Measurements from ENCODE around the gene TSPAN14. TPM values are rescaled to one million over a fixed set of nuclear protein-coding genes. Genes with fewer than 3 reads are reported as not detected.
"Not testable (repeated sequence)": the region's sequence is repeated elsewhere in the genome, so short reads cannot be mapped to it uniquely, and the experiment has no call there.

The TSPAN14 gene
- total RNA-seq, 1 donor from 2014 or later, result 49.9 TPM

DNA sequence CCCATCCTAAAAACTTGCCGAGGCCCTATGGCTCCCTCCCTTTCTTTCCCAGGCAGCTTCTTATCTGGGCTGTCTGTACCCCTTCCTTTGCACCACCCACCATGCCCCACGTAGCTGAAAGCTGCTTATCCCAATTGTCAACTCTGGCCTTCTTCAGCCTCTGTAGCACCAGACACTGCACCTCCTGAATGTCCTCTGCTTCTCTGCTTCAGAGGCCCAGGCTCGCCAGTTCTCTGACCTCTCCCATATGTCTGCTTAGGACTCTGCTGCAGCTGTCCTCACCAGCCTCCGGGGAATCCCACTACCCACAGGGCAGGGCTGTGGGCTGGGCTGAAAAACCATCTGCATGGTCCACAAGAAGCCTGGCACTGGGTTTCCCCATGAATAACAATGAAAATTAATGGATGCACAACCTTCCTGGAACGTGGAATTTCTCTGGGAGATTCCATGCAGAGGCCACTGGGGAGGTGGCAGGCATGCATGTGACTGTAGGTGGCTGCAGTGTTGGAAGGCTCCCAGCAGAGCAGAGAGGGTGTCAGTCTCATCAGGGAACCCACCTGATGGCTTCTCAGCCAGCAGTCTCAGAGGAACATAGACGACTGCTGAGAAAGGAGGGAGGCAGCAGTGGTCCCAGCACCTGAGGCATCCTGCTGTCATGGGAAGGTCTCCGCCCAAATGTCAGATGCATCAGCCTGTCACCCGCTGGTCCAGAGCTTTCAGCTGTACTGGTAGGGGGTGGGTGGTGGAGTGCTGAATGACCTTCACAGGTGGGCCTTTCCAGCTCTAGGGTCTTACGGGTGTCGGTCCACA is 66.8 kb downstream of the TSPAN14 start:
- no peak for DNase-seq (ENCODE audit: low read depth in 2 of 2)

DNA sequence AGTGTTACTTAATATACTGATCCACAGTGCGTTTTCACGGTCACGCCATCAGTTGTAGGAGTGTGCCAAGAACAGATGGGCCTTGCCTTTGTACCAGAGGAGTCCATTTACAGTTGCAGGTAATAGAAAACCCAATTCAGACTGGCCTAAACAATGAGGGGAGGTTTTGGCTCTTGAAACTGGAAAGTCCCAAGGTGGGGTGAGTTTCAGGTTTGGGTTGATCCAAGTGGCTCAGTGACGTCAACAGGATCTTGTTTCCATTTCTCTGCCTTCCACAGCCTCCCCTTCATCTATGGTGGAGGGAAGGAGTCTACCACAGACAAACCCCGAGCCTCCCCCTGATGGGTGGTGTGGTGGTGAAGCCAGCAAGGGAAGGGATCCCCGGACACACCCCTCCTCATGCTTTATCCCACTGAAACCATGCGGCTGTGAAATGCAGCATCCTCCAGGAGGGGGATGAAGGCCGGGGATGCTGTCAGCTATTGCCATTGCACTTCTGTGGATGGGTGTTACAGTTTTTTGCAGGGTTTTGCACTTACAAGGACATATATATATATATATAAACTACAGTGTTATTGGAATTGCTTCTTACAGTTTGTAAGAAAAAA is 68.8 kb downstream of the TSPAN14 start:
- no peak for DNase-seq (ENCODE audit: low read depth in 2 of 2)

DNA sequence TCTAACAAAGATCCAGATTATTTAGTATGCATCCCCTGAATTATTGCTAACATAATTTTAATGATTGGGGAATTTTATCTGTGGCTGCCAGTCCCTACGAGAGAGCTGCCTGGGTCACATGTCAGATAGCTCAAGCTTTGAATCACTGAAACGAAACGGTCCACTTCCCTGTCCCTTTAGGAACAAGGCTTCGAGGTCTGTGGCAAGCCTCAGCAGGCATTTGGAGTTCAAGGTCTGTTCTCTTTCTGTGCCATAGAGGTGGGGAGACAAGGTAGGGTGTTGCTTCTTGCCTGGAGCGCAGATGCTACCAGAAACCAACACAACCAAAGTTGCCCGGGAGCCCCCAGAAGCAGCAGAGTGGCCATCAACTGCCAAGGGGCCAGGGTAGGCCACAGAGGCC is 69.7 kb downstream of the TSPAN14 start:
- no peak for DNase-seq (ENCODE audit: low read depth in 2 of 2)

DNA sequence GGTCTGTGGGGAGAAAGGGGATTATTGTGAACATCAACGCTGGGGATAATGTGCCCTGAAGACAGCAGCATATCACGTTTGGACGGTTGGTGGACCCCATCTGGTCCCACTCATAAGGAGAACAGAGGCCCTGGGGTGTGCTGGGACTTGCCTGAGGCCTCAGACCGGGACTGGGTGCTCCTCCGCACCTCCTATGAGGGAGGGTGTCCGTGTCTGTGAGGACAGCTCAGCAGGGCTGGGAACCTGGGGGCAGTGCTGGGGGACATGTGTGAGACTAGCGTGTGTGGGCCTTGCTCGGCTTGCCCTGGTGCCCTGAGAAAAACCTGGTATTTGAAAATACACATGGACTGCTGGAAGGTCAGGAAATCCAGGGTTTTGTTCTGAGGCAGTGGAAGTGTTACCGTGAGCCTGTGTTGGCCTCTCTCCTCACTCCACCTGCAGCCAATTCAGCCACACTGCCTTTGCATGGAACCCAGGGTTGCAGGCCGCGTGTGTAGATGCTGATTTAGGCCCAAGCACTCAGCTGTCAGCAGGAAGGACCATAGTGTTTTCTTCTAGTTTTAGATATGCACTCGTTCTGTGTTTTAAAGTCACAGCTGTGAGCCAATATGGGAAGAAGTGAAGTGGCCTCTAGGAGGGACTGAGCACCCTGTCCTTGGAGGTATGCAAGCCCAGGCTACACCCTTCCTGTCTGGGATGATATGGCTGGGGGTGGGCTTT is 70.2 kb downstream of the TSPAN14 start:
- no peak for DNase-seq (ENCODE audit: low read depth in 2 of 2)

DNA sequence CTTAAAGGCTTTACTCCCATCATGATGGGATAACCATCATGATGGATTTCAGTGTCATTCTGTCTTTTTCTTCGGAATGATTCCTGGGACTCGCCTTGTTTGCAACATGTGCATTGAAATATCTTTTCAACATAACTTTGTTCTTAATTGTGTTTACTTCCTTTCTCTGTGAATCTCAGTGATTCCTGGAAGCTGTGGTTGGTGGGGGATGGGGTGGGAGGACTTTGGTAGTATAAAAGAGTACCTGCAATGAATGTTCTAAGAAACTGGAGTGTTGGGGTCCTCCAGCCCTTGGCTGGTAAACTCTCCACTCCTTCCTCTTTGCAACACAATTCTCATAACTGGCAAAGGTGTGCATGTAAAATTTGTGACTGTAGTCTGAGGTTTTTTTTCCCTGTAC is 72.1 kb downstream of the TSPAN14 start:
- no peak for DNase-seq (ENCODE audit: low read depth in 2 of 2)

DNA sequence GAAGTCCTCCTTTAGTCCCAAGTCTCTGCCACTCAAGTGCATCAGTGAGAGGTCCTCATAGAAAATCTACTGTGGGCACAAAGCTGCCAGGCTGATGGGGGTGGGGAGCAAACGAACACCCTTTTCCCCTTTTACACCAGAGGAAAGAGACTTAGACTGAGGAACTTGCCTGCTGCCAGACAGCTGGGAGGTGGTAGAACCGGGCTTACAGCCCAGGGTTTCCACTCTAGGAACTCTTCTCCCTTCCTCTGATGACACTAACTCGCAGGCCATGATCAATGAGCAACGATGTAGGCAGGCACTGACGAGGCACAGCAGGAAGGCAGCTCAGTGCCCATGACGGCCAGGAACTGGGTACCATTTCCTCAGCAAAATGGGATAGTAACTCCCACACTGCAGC is 72.6 kb downstream of the TSPAN14 start:
- no peak for DNase-seq (ENCODE audit: low read depth in 2 of 2)

DNA sequence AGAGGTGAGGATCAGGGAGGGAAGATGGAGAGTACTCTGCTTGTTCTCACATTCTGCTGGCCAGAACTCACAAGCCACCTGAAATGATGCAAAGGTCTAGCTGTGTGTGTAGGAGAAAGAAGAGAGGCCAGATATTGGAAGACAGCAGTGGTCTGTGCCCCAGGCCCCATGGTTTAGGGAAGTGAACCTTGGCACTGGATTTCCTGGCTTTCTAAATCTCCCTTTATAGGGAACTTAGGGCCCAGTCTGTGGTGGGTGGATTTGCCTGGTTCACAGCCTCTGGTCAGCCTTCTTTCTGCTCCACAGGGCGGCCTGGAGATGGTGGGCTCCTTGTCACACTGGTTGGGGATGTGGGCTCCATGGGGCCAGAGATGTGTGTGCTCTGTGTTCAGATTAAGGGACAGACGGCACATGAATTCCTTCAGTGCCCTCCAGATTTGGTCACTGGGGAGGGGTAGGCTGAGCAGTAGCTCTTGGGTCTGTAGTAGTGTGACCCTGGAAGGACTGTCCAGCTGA is 74.1 kb downstream of the TSPAN14 start:
- no peak for DNase-seq (ENCODE audit: low read depth in 2 of 2)

DNA sequence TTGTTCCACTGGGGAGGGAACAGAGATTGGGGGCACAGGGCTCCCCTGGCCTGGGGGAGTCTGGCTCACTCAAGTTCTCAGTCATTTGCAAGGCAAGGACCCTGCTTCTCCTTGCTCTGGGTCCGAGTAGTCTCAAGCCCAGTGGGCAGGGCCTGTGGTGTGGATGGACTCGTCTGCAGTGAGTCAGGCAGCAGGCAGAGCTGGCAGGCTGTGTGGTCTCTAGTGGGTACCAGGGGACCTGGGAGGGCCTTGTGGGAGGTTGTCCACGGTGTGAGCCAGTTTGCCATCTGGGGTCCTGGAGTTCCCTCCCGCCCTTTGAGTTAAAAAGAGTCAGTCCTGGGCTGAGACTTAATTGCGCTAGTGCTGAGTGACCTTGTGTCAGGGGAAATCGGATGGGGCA is 74.8 kb downstream of the TSPAN14 start:
- no peak for DNase-seq (ENCODE audit: low read depth in 2 of 2)

DNA sequence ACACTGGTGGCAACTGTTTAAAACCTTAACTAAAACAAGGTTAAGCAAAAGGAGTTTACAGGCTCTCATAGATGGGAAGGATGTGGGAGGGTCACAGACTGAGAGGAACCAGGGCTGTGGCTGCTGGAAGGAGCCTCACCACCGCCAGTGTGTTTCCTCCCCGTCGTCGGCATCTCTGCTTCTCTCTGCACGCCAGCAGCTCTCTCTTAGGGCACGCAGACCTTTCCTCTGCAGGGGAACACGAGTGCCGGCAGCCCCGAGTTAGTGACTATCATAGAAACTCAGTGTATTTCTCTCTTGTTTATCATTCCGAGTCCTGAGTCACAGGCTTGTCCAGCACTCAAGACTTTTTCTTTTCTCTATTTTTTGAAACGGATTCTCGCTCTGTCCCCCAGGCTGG is 75.5 kb downstream of the TSPAN14 start:
- DNase-seq (ENCODE audit: low read depth in 2 of 2), result no peak

DNA sequence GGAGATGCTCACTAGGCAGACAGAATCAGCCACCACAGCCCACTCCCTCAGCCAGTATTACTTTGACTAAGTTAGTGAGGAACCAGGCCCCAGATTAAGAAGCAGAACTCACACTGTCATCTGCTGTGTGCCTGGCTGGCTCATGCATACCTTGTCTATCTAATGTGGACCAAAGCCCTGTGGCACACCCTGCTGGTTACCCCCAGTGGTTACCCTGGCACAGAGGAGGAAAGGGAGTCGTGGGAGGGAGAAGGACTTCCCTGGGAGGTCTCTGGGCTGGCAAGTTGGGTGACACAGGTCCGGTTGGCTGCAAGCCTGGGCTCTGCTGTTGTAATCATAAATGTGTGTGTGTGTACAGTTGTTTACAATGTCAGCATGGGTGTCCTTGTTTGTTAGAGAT is 76.1 kb downstream of the TSPAN14 start:
- DNase-seq (ENCODE audit: low read depth in 2 of 2), result peak in 1 of 2 donors; percentile 39

DNA sequence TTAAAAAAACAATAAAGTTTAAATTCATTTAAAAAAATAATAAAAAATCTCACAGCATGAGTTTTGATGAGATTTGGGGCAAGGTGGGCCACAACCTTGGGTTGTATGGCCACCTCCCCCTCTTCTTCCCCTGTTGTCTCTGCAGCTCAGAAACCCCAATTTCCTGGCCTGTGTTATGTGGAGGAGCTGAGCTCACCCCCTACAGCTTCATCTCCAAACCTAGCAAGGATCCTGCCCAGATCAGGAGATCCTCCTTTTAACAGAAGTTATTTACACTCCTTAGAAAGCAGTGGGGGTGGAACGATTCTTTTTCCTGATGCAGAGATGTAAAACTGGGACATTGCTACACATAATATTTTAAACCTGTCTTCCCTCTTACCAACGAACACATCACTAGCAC is 76.7 kb downstream of the TSPAN14 start:
- DNase-seq (ENCODE audit: low read depth in 2 of 2), result no peak

DNA sequence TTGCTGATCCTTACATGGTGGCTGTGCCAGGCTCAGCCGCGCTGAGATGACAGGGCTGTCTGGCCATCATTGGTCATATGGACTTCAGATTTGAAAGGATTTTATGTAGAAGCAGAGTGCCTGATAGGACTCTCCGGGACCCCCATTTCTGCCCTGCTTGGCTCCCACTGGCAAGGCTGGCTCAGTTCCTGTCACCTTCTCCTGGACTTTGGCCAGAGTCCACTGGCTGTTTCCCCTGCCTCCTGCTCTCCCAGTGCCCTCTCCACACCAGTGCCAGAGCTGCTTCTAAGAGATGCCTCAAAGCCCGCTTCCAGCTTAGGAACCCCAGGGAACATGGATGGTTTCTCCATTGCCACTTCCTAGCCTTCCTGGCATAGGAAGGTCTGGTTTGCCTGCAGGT is 78.5 kb downstream of the TSPAN14 start:
- DNase-seq (ENCODE audit: low read depth in 2 of 2), result no peak

DNA sequence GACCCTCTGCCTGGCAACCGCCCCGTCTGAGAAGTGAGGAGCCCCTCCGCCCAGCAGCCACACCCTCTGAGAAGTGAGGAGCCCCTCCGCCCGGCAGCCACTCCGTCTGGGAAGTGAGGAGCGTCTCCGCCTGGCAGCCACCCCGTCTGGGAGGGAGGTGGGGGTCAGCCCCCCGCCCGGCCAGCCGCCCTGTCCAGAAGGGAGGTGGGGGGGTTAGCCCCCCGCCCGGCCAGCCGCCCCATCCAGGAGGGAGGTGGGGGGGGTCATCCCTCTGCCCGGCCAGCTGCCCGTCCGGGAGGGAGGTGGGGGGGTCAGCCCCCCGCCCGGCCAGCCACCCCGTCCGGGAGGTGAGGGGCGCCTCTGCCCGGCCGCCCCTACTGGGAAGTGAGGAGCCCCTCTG is 79.9 kb downstream of the TSPAN14 start:
- not testable (repeated sequence) for DNase-seq (ENCODE audit: low read depth in 2 of 2)

DNA sequence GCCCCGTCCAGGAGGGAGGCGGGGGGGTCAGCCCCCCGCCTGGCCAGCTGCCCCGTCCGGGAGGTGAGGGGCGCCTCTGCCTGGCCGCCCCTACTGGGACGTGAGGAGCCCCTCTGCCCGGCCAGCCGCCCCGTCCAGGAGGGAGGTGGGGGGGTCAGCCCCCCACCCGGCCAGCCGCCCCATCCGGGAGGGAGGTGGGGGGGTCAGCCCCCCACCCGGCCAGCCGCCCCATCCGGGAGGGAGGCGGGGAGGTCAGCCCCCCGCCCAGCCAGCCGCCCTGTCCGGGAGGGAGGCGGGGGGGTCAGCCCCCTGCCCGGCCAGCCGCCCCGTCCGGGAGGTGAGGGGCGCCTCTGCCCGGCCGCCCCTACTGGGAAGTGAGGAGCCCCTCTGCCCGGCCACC is 80.5 kb downstream of the TSPAN14 start:
- DNase-seq (ENCODE audit: low read depth in 2 of 2), result not testable (repeated sequence)

DNA sequence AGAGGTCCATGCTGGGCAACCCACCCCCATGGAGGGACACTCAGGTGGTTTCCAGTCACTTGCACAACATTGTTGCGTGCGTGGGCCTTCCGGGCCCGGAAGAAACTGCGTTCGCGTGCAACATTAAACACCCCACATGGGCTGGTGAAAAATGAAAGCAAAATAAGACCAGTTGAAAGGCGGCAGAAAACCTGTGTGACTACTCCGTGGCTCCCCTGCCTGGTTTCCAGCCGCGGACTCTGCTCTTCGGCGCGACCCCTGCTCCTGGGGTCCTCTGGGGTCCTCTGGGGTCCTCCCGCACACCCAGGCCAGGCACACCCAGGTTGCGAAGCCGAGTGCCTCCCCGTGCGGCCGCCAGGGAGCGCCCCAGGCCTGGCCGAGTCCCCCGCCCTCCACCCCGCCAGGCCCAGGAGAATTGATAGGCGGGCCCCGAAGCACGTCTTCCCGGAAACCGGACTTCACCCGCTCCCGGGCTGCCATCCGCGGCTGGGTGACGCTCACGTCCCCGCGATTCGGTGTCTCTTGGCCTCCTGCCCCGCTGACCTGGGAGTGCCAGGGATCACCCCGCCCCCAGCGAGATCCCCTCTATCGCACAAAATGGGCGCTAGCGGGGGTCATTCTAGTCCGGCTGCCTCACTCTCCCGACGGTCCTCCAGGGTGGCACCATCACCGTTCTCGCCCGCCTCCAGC is 81.7 kb downstream of the TSPAN14 start:
- peak in 1 of 2 donors; percentile 54 for DNase-seq (ENCODE audit: low read depth in 2 of 2)

DNA sequence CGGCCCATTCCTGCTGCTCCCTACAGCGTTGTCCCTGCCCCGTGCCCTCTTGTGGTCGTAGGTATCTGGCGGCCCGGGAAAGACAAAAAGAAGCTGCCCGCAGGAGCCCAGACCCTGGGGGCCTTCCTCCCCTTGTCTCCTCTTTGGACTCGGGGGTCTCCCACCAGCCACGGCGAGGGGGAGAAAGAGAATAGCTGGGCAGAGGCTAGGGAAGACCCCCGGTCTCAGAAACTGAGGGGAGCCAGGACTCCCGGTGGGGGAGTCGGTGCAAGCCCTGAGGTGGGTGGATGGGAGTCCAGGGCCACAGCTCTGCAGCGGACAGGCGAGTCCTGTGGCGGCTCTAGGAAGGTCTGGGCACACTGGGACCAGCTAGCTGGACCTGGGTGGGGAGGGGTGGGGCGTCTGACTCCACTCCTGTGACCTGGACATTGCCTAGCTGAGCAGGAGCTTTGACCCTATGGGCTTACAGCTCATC is 82.3 kb downstream of the TSPAN14 start:
- DNase-seq (ENCODE audit: low read depth in 2 of 2), result no peak

DNA sequence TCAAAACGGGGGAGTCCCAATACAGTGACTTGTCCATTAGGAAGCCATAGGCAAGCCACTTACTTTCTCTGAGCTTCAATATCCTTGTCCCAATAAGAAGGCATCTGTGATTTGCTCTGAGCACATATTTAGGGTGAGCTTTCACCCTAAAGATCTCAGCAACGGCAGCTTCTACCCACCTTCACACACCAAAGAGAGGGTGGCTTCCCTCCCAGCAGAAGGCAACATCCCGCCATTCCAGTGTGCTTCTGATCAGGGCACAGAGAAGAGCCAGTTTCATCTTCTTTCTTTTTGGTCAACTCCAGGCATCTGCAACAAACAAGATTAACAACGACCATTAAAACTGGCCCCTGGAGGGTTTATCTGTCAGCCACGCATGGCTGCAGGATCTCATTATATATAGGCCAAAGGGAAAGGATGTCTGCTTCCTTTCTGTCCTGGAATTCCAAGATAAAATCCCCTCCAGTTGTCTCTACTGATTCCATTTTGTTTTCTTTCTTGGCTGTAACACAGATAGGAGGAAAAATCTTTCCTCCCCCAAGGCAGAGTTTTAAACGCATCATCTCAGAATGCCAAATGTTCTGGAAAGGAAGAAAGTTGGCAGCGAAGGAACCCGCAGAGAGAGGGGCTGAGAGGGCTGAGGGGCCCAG is 83.1 kb downstream of the TSPAN14 start:
- DNase-seq (ENCODE audit: low read depth in 2 of 2), result no peak

DNA sequence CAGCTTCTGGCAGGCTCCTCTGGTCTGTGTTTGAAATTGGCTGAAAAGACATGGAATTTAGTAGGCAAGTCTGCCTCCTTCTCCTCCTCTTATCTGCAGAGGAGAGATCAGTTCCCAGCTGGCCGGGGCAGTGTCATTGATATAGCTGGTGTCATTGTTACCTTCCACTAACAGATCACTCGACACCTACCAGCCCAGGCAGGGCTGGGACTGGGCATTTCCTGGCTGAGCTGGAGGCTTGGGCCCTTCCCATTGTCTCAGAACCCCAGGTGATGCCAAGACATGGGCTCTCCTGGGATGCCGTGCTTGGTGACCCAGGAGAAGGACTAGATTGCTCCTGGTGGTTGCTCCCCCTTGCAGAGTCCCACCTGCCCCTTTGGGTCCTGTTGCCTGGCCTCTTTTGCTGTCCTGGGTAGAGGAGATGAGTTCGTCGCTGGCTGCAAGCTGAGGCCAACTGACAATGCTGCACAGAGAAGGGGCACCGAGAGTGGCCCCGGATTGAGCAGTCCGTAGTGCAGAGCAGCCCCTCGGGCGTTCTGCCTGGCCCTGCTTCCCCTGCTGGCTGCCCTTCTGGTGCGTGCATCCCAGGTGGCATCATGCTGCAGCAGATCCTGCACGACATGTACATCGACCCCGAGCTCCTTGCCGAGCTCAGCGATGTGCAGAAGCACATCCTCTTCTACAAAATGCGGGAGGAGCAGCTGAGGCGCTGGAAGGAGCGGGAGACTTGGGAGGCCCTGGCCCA is 83.8 kb downstream of the TSPAN14 start, which contains the start of gene SH2D4B:
Gene SH2D4B (plus strand): TSS at position 167 of the 745 bp plus-strand sequence. CDS start 430 bp downstream, at position 597.
- DNase-seq (ENCODE audit: low read depth in 2 of 2), result no peak

DNA sequence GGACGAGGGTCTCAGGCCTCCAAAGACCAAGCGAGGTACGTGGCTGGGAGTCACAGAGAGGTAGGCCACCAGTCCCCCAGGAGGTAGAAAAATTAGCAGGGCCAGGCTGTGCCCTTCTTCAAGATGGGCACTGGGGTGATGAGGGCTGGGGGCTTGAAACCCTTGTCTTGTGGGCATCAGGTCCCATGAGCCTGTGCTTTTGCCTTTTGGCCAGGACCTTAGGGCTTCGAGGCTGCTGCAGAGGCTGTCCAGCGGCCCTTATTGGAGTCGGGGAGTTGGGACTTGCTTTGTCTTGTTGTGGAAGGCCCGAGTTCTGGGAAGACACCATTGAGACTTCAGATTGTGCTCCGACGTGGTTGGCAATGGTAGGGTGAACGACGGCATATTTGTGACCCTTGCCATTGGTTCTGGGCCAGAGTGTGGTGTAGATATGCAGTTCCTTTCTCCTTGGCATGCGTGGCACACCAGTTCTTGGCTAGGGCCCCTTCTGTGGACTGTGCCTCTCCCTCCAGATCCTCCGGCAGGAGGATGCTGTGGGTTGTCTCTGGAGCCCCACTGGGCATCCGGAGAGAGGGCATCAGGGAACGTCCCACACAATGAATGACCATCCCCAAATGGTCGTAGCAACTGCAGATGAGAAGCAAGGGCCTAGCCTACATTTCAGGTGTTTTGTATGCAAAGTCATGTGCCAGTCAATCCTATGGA is 84.5 kb downstream of the TSPAN14 start:
- no peak for DNase-seq (ENCODE audit: low read depth in 2 of 2)
